HG03196 (cell line): Measurements from ENCODE around the gene BCR.

Experiments
- ATAC-seq: cut with Tn5 transposase; IDR thresholded peaks from one replicate; pipeline ENCODE4 v1.9.1; 2021; ENCODE audit not compliant: unreplicated experiment

Gene BCR

DNA sequence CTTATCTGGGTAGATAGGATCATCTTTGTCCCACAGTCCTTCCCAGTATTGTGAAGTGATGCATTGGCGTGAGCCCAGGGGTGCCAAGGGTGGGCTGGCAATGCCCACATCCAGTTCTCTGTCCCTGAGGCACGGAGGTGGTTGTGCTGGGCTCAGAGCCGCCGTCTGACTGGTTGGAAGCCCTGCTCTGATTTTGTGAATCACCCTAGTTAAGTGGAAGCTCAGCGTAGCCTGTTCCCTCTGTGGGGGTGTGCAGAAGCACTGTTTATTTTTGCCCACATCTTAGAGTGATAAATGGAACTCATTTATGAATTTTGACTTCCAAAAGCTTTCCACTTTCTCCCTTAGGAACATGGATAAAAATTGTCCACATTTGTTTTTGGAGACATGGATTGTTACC, 13.6 kb downstream of the BCR start:
- no peak for ATAC-seq

DNA sequence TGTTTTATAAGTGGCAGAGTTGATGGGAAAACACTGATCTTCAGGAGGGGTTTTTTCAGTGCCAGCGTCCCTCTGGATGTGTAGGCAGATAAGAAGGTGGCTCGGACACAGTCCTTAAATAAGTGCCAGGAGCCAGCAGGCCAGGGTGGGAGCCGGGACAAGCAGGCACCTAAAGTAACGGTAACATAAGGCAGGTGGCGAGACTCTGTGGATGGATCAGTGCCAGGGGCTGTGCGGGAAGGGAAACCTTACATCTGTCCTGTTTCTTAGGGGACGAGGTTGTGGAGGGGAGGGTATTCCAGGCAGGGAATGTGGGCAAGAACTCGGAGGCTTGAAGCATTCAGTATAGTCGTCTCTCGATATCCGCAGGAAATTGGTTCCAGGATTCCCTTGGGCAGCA, 15.9 kb downstream of the BCR start:
- ATAC-seq, result no peak

DNA sequence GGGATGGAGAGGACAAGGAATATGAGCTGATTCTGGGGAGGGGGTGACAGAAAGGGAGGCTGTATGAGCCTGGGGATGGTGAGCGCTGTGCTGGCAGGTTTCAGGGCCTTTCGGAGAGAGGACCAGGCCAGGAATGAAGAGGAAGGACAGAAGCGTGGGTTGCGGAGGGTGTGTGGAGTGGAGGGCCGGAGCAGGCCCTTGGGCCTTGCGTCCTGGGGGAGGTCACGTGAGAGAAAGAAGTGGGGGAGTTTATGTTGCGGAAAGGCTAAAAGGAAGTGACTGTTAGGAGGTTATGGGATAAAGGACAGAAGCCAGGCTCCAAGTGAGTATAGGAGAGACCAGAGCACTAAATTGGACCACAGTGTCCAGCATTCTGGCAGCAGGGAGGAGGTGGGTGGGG, 17.5 kb downstream of the BCR start:
- ATAC-seq, result no peak

DNA sequence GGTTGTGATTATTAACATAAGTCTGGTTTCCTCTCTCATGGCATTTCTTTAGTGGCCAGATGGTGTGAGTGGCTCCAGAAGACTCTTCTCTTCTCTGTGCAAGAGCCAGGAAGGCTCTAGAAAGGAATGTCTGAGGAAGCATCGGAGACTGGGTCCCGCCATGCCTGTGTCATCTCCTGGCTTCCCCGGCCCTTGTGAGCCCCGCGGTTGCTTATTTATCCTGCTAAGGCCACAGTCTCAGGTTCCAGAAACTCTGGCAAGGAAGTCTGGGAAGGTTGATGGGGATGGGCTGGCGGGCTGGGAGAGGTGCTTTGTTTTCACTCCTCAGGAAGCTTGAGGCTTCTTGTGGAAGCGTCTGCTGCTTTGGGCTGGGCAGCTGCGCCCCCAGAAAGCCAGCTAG, 18.9 kb downstream of the BCR start:
- ATAC-seq, result no peak

DNA sequence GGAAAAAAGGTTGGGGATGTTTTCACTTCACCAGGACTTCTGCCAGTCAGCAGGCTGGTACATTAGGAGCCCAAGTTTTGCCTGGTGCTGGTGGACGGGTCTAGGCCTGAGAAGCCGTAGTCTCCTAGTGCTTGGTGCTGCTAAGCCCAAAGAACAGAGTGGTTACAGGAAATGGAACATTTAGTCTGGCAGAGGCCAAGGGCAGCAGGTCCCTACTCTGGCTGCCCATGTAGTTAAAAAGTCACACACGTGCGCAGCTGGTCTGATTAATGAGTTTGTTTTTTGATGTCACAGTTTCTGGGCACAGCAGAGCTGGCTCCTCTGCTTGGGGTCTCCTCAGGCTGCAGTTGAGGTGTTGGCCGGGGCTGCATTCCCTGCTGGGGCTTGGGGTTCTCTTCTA, 20.6 kb downstream of the BCR start:
- ATAC-seq, result no peak

DNA sequence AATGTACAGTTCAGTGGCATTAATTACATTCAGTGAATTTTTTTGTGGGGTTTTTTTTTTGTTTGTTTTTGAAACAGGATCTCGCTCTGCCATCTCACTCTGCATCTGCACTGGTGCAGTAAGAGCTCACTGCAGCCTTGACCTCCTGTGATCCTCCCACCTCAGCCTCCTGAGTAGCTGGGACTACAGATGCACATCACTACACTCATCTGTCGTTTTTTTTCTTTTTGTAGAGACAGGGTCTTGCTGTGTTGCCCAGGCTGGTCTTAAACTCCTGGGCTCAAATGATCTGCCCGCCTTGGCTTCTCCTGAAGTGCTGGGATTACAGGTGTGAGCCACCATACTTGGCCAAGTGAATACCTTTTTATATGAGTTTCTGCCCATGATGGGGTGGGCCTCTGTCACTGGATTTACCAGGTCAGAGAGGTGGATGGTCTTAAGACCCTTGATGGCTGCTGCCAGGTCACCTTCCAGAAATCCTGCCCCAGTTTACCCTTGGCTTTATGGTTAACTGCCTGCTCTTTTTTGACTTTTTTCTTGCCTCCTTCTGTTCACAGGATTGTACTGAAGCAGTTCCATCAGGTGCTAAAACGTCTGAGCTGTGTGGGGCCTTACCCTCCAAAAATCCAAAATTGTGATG, 22.6 kb downstream of the BCR start:
- ATAC-seq, result no peak

DNA sequence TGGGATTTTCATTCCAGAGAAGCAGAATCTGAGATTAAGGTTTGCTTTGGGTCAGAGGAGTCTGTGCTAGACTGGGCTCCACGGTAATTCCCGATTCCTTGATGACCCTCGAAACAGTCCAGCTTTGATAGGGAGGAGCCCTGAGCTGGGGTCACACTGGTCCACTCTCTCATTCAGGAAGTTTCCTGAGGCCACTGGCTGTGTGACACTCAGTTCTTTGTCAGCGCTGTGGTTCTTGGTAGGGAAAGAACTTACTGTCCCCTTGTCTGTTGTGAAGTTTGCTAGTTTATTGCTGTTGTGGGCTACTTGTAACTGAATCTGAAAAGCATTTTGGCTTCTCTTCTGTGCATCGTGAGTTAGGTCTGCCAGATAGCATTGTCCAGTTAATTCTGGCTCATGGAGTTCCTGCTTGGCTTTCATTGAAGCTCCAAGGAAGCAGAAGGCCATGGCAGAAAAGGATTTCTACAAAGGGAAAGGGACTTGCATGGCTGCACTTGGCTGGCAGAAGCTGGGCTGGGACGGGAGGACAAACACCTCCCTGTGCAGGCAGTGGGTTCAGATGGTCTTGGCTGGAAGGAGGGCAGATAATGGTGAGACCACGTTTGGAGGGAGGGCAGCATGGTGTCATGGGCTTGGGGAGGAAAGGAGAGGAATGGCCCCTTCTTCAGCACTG, 23.3 kb downstream of the BCR start:
- ATAC-seq, result no peak

DNA sequence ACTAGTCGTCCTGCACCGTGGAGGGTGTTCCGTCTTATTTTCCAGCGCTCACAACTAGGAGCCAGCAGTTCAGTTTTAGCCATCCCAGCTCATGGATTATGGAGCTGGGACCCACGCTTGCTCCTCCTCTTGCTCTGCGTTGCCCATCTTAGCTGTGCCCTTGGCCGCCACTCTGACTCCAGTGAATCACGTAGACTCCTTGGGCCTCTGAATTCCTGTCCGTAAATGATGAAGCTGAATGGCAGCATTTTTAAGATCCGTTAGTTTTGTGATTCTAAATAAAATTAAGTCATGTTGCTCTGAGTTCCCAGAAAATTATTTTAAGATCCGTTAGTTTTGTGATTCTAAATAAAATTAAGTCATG, 23.8 kb downstream of the BCR start:
- ATAC-seq, result no peak

DNA sequence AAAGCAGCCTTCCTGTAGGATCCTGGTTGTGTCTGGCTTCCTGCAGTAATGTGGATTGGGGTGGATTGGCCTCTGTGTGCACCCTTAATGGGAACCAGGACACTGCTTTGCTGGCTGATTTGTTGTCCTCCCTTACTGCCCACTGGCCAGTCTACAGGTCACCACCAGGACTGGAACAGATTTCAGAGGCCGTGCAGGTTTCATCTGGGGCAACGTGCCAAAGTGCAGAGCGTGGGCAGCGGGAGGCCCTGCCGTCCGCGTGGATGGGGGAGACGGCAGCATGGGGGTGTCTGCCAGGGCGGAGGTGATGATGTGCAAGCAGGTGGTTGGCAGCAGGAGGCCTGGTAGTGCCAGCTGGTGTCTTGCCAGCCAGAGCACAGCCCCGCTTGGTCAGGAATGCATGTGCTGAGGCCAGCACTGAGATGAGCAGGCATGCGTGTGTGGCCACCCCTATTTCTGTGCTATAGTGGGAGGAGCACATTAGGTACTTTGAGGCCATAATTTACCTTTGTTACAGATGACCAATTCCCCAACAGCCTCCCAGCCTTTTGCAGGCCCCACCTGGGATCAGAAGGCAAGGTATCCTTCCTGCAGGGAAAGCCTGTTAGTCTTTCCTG, 24.3 kb downstream of the BCR start:
- ATAC-seq, result no peak

DNA sequence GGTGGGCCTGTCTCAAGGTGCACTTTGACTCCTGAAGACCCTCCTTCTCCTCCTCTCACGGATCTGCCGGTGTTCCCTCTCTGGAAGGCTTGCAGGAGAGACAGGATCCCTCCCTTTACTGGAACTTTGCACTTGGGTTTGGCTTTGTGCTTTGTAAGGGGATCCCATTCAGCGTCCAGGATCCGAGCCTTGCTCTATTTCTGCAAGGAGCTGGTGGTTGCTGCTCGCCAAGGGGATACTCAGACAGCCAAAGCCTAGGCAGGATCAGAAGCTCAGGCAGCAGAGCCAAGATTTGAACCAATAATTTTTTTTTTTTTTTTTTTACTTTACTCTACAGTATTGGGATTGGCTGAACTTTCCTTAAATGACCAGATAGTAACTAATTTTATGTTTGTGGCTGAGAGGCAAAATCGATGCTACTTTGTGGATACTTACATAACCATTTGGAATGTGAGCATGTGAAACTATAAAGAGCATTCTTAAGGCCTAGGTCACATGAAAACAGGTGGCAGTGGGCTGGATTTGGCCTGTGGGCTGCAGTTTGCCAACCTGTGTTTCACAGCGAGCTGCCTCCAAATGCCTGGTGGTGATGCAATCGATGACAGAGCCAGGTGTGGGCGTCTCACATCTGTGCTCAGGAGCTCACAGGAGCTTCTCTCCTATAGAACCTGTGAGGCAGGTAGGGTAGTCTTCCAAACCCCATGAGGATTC, 25.2 kb downstream of the BCR start:
- ATAC-seq, result no peak

DNA sequence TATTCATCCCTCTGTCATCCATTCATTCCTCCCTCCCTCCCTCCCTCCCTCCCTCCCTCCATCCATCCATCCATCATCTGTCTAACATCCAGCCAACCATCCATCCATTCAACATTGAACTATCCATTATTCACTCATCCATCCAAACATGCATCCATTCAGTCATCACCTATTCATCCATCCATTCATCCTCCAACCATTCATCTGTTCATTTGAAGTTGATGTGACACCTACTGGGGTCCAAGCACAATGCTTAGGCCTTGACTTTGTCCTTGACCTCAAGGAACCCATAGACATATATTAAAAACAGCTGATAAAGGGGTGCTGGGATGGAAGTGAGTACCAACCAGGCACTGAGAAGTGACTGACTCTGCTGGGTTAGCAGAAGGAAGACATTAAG, 26.6 kb downstream of the BCR start:
- ATAC-seq, result no peak

DNA sequence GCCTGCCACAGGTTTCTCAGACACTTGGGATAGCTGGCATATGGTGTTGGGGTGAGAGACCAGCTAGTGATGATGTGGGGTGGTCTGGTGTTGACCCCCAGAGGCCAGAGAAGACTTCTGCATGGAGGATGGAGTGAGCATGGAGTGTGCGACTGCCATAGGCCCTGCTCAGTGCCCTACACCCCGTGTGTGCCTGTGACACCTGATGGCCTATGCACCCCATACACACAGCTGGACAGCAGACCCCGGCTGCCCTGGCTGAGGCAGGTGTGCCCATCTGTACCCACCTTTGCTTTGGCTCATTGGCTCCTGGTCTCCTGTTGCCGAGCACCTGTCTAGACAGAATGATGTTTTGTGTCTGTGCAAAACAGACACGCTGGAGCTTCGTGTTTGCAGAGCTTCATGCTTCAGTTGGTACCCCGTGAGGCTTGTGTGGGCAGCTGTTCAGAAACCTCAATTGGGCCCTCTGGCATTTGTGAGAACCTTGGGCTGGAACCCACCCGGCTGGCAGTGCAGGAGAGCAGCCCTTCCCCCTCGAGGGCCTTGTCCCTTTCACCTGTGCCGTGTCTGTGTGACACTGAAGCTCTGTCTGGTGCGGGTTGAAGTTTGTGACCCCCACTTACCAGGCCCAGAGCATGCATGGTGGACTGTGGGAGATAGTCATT, 27.6 kb downstream of the BCR start:
- no peak for ATAC-seq

DNA sequence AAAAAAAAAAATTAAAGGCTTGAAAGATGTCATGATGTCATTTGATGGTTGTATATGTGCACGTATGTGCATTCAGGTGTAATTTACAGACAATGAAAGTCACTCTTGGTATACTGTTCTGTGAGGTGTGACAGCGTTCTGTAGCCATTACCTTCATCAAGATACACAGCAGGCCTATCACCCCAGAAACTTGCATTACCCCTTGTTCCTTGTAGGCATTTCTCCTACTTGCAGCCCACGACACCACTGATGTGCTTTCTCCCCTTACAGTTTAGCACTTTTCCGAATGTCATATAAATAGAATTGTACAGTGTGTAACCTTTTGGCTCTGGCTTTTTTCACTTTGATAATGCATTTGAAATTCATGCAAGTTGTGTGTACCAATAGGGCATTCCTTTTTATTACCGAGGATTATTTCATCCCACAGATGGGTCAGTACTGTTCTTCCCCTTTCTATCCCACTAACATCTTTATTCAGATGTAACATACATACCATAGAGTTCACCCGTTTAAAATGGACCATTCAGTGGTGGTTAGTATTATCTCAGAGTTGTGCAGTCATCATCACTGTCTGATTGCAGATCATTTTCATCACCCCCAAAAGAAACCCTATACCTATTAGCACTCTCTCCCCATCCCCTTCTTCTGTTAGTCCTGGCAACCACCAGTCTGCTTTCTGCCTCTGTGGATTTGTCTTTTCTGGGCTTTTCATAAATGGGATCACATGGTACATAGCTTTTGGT, 30.3 kb downstream of the BCR start:
- ATAC-seq, result no peak

DNA sequence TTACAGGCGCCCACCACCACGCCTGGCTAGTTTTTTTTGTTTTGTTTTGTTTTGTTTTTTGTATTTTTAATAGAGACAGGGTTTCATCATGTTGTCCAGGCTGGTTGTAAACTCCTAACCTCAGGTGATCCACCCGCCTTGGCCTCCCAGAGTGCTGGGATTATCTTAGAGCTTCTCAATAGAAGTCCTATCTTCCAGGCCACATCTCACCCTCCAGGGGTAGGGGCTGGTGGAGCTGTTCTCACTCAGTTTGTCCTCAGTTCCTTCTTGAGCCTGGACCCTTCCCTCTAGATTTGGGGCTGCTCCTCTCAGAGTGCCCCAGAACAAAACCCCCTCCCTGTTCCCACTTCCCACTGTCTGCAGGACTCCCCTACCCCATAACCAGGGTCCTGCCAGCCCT, 31.3 kb downstream of the BCR start:
- no peak for ATAC-seq

DNA sequence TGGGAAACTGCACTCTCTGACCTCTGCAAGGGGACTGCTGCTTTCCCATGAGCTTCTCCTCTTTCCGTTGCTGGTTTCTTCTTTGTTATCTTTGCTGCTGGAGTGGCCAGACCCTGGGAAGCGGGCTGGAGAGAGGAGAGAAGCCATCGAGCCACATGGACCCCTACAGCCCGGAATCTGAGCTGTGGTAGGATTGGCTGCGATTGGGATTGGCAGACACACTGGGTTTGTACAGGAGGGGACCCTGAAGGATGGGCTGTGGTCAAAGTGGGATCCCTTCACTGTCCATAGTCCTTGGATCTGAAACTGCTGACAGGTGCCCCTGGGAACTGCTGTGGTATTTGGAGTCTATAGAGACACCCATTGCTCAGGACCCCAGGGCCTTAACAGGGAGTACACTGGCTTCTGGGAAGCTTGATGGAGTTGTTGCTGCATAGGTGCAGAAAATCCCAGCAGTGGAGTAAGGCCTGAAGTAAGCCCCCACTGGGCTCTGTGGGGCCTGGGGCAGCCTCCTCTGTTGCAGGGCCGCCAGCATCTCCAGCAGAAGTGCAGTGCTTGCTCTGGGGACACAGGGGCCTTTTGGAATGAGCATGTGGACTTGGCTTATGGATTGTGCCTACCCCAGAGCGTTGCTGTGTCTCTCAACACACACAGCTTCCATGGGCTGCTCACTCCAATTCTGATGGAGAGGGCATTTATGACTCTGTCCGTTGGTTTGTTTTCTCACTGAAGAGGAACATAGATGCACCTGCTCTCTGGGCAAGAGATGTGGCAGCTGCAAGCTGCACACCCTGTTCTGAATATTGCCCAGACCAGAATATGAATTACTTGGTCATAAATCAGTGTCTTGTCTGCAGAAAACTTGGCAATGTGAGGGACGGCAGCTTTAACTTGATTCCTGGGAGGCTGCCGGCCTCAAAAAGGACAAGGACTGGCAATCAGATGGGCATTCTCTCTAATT, 32.0 kb downstream of the BCR start:
- no peak for ATAC-seq

DNA sequence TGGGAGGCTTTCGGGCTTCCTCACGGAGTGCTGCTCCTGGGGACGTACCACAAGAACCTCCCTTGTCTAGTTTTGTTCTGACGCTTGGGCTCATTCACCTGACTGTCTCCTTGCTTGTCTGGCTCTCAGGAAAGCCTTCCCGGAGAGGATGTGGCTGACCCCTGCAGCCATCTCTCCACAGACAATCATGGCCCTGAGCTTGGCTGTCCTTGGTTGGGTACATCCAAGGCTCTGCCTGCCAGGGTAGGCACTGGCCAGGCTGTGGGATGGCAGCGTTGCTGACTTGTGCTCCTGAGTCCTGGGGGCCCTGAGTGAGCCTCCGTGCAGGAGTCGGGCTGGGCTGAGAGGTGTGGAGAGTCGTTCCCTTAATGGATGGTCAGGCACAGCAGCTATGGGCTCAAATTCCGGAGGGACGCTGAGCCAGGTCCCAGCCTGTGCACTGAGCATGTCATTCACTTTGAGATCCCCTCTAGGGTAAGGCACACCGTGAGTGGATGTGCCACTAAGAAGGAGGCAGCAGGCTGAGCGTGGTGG, 32.8 kb downstream of the BCR start:
- no peak for ATAC-seq

DNA sequence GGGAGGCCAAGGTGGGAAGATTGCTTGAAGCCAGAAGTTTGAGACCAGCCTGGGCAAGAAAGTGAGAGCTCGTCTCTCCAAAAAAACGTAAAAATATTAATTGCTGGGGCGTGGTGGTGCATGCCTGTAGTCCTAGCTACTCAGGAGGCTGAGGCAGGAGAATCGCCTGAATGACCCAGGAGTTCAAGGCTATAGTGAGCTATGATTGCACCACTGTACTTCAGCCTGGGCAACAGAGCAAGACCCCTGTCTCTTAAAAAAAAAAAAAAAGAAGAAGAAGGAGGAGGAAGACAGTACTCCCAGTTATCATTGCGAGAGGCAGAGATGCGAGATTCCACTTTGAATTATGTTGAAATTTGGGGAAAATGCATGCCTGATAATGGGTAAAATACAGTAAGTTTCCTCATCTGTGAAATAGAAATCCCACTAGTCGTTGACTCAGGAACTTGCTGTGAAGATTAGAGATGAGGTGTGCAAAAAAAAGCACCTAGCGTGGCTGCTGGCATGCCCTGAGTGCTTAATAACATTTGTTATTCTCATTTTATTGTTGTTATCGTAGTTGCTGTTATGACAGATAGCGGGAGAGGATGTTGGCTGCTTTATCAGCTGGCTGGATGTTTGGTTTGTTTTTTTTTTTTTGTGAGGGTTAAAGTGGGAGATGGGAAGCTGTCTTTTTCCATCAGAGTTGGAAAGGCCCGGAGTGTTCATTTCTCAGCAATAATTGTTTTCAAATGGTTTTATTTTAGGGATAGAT, 33.4 kb downstream of the BCR start:
- no peak for ATAC-seq

DNA sequence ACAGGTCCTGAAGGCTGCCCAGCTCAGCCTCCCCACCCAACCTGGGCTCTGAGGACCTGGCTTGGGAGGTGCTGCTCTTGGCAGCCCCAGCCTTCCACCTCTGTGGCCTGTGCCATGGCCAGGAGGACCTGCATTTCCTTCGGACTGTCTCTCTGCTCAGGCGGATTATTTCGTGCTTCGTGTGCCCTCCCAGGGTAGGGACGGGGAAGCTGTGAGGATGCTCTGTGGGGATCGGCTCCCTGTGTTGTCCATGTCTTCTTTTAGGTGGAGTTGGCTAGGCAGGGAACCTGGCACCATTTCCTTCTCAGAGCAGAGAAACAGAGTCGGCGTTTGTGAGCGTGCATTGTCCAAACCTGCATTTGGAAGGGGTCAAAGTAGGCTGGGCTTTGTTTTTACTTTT, 34.1 kb downstream of the BCR start:
- no peak for ATAC-seq
